ENCODE data around the gene NLRP8. TPM values are rescaled to one million over a fixed set of nuclear protein-coding genes. Genes with fewer than 3 reads are reported as not detected.

Gene NLRP8
- total and polyA plus RNA-seq, 2 donors (not counting 1 experiment from before 2014, with no cell fraction given): not detected

- H4K20me1 ChIP-seq (ENCODE audit: control insufficient read depth, extremely low read depth, insufficient read depth, low read length): no peaks in the 10 kb centered on the region
- no peaks in the 10 kb centered on the region for H3K4me1 ChIP-seq (ENCODE audit: control insufficient read depth, extremely low read depth, insufficient read depth, low read length)
- H3K27ac ChIP-seq (ENCODE audit: insufficient read depth, low read length): no peak overlapping the region
- H3K36me3 ChIP-seq (ENCODE audit: control insufficient read depth, insufficient read depth, low read length): no peaks in the 10 kb centered on the region
- DNase-seq (ENCODE audit: low read depth in 2 of 2): no peak
- no peaks in the 10 kb centered on the region for H3K27me3 ChIP-seq (ENCODE audit: control insufficient read depth, insufficient read depth, low read length)
- TF ChIP-seq EZH2 (IDR thresholded peaks at IDR 0.05; ENCODE audit: low read length, missing control alignments) (no peak), CTCF (conservative IDR thresholded peaks at IDR 0.05 in 1 of 2, IDR thresholded peaks at IDR 0.05 in 1 of 2; ENCODE audit: low read depth in 1 of 2, low read length in 2 of 2) (no peak)
- no peak overlapping the region for H2AFZ ChIP-seq (ENCODE audit: low read length)
- no peak overlapping the region for H3K9ac ChIP-seq (ENCODE audit: insufficient read depth, low read length)
- H3K79me2 ChIP-seq (ENCODE audit: control insufficient read depth, insufficient read depth, low read length): no peaks in the 10 kb centered on the region
- no peak overlapping the region for H3K4me2 ChIP-seq (ENCODE audit: extremely low read depth, insufficient read depth, low read length)
- no peak overlapping the region for H3K4me3 ChIP-seq (replicated peaks in 1 of 4; ENCODE audit: control extremely low read depth in 1 of 4, insufficient read depth in 1 of 4, low read depth in 3 of 4, low read length in 4 of 4)
- no peaks in the 10 kb centered on the region for H3K9me3 ChIP-seq (ENCODE audit: control insufficient read depth, insufficient read depth, low read depth, low read length)
Measured at GRCh38 chr19:55909801-55910200, 37.8 kb upstream of the NLRP8 start.

- Histone ChIP-seq H3K79me2 (ENCODE audit: control insufficient read depth, insufficient read depth, low read length) (no peaks in the 10 kb centered on the region), H3K36me3 (ENCODE audit: control insufficient read depth, insufficient read depth, low read length) (no peaks in the 10 kb centered on the region), H3K9me3 (ENCODE audit: control insufficient read depth, insufficient read depth, low read depth, low read length) (no peaks in the 10 kb centered on the region), H3K9ac (ENCODE audit: insufficient read depth, low read length) (no peak overlapping the region), H3K27ac (ENCODE audit: insufficient read depth, low read length) (no peak overlapping the region), H3K4me1 (ENCODE audit: control insufficient read depth, extremely low read depth, insufficient read depth, low read length) (no peaks in the 10 kb centered on the region), H3K4me2 (ENCODE audit: extremely low read depth, insufficient read depth, low read length) (no peak overlapping the region), H3K4me3 (replicated peaks in 1 of 4; ENCODE audit: control extremely low read depth in 1 of 4, insufficient read depth in 1 of 4, low read depth in 3 of 4, low read length in 4 of 4) (no peak overlapping the region), H4K20me1 (ENCODE audit: control insufficient read depth, extremely low read depth, insufficient read depth, low read length) (no peaks in the 10 kb centered on the region), H2AFZ (ENCODE audit: low read length) (no peak overlapping the region), H3K27me3 (ENCODE audit: control insufficient read depth, insufficient read depth, low read length) (no peaks in the 10 kb centered on the region)
- no peak for DNase-seq (ENCODE audit: low read depth in 2 of 2)
- TF ChIP-seq EZH2 (IDR thresholded peaks at IDR 0.05; ENCODE audit: low read length, missing control alignments) (no peak), CTCF (conservative IDR thresholded peaks at IDR 0.05 in 1 of 2, IDR thresholded peaks at IDR 0.05 in 1 of 2; ENCODE audit: low read depth in 1 of 2, low read length in 2 of 2) (no peak)
Measured at GRCh38 chr19:55912916-55913315, 34.7 kb upstream of the NLRP8 start.

- H3K9me3 ChIP-seq (ENCODE audit: control insufficient read depth, insufficient read depth, low read depth, low read length): no peaks in the 10 kb centered on the region
- no peaks in the 10 kb centered on the region for H4K20me1 ChIP-seq (ENCODE audit: control insufficient read depth, extremely low read depth, insufficient read depth, low read length)
- H3K27ac ChIP-seq (ENCODE audit: insufficient read depth, low read length): no peak overlapping the region
- no peaks in the 10 kb centered on the region for H3K4me1 ChIP-seq (ENCODE audit: control insufficient read depth, extremely low read depth, insufficient read depth, low read length)
- no peak overlapping the region for H3K9ac ChIP-seq (ENCODE audit: insufficient read depth, low read length)
- H3K4me2 ChIP-seq (ENCODE audit: extremely low read depth, insufficient read depth, low read length): no peak overlapping the region
- H3K27me3 ChIP-seq (ENCODE audit: control insufficient read depth, insufficient read depth, low read length): no peaks in the 10 kb centered on the region
- H3K4me3 ChIP-seq (replicated peaks in 1 of 4; ENCODE audit: control extremely low read depth in 1 of 4, insufficient read depth in 1 of 4, low read depth in 3 of 4, low read length in 4 of 4): no peak overlapping the region
- TF ChIP-seq CTCF (conservative IDR thresholded peaks at IDR 0.05 in 1 of 2, IDR thresholded peaks at IDR 0.05 in 1 of 2; ENCODE audit: low read depth in 1 of 2, low read length in 2 of 2) (no peak), EZH2 (IDR thresholded peaks at IDR 0.05; ENCODE audit: low read length, missing control alignments) (no peak)
- DNase-seq (ENCODE audit: low read depth in 2 of 2): no peak
- no peaks in the 10 kb centered on the region for H3K36me3 ChIP-seq (ENCODE audit: control insufficient read depth, insufficient read depth, low read length)
- H3K79me2 ChIP-seq (ENCODE audit: control insufficient read depth, insufficient read depth, low read length): no peaks in the 10 kb centered on the region
- H2AFZ ChIP-seq (ENCODE audit: low read length): no peak overlapping the region
Measured at GRCh38 chr19:55913643-55914268, 33.9 kb upstream of the NLRP8 start.

All from fibroblast of lung (primary cell).